ENCODE data around the gene ETFB.

The ETFB gene

GRCh38 chr19:51368366-51369282 lies 2.4 kb upstream of the ETFB start, which contains the start of gene CLDND2:
Gene CLDND2, minus strand, starts transcription at chr19:51369003. Its CDS starts 426 bp downstream, at chr19:51368577.
- in situ Hi-C loops (cut with HindIII; ENCODE audit: low pct_unique_long_range_greater_than_20kb, low sequenced_read_pairs): no loop called here
- no peak for DNase-seq (ENCODE audit: low read depth in 1 of 2, low spot score in 1 of 2)
- TF ChIP-seq JUND (IDR thresholded peaks at IDR 0.05; ENCODE audit: low read depth): no peak

- peak; percentile 73 to 97 for DNase-seq (ENCODE audit: low read depth in 1 of 2, low spot score in 1 of 2)
- in situ Hi-C loops (cut with HindIII; ENCODE audit: low pct_unique_long_range_greater_than_20kb, low sequenced_read_pairs): no loop called here
- no peak for TF ChIP-seq JUND (IDR thresholded peaks at IDR 0.05; ENCODE audit: low read depth)
These were observed 1.6 kb upstream of the ETFB start for GRCh38 chr19:51367565-51368365.

GRCh38 chr19:51367255-51367564 lies 1.0 kb upstream of the ETFB start:
- DNase-seq (ENCODE audit: low read depth in 1 of 2, low spot score in 1 of 2): no peak
- no peak for TF ChIP-seq JUND (IDR thresholded peaks at IDR 0.05; ENCODE audit: low read depth)
- in situ Hi-C loops (cut with HindIII; ENCODE audit: low pct_unique_long_range_greater_than_20kb, low sequenced_read_pairs): no loop called here

GRCh38 chr19:51366389-51367254 lies 434 bp upstream of the ETFB start:
- in situ Hi-C loops (cut with HindIII; ENCODE audit: low pct_unique_long_range_greater_than_20kb, low sequenced_read_pairs): no loop called here
- DNase-seq (ENCODE audit: low read depth in 1 of 2, low spot score in 1 of 2): peak; percentile 82 to 97
- no peak for TF ChIP-seq JUND (IDR thresholded peaks at IDR 0.05; ENCODE audit: low read depth)

- in situ Hi-C loops (cut with HindIII; ENCODE audit: low pct_unique_long_range_greater_than_20kb, low sequenced_read_pairs): no loop called here
- DNase-seq (ENCODE audit: low read depth in 1 of 2, low spot score in 1 of 2): peak in 1 of 2 experiments; percentile 28
- no peak for TF ChIP-seq JUND (IDR thresholded peaks at IDR 0.05; ENCODE audit: low read depth)
These were observed 800 bp downstream of the ETFB start for GRCh38 chr19:51365211-51365964.

- TF ChIP-seq JUND (IDR thresholded peaks at IDR 0.05; ENCODE audit: low read depth): no peak
- DNase-seq (ENCODE audit: low read depth in 1 of 2, low spot score in 1 of 2): no peak
- in situ Hi-C loops (cut with HindIII; ENCODE audit: low pct_unique_long_range_greater_than_20kb, low sequenced_read_pairs): no loop called here
These were observed 1.7 kb downstream of the ETFB start for GRCh38 chr19:51364200-51365106.

GRCh38 chr19:51361239-51361638 lies 4.9 kb downstream of the ETFB start:
- no peak for DNase-seq (ENCODE audit: low read depth in 1 of 2, low spot score in 1 of 2)
- no peak for TF ChIP-seq JUND (IDR thresholded peaks at IDR 0.05; ENCODE audit: low read depth)
- in situ Hi-C loops (cut with HindIII; ENCODE audit: low pct_unique_long_range_greater_than_20kb, low sequenced_read_pairs): no loop called here

- no peak for TF ChIP-seq JUND (IDR thresholded peaks at IDR 0.05; ENCODE audit: low read depth)
- in situ Hi-C loops (cut with HindIII; ENCODE audit: low pct_unique_long_range_greater_than_20kb, low sequenced_read_pairs): no loop called here
These were observed 6.9 kb downstream of the ETFB start for GRCh38 chr19:51359294-51359693.

GRCh38 chr19:51357952-51358351 lies 8.2 kb downstream of the ETFB start:
- no peak for DNase-seq (ENCODE audit: low read depth in 1 of 2, low spot score in 1 of 2)
- no peak for TF ChIP-seq JUND (IDR thresholded peaks at IDR 0.05; ENCODE audit: low read depth)
- in situ Hi-C loops (cut with HindIII; ENCODE audit: low pct_unique_long_range_greater_than_20kb, low sequenced_read_pairs): no loop called here

More at GRCh38 chr19:51359294-51359693, 6.9 kb downstream of the ETFB start:
- DNase-seq (ENCODE audit: low read depth in 1 of 2, low spot score in 1 of 2): no peak

- no peak for DNase-seq (ENCODE audit: low read depth in 1 of 2, low spot score in 1 of 2)
- in situ Hi-C loops (cut with HindIII; ENCODE audit: low pct_unique_long_range_greater_than_20kb, low sequenced_read_pairs): no loop called here
- no peak for TF ChIP-seq JUND (IDR thresholded peaks at IDR 0.05; ENCODE audit: low read depth)
These were observed 9.9 kb downstream of the ETFB start for GRCh38 chr19:51356159-51356801.
